Measurements from ENCODE around the gene MAOB.

DNA sequence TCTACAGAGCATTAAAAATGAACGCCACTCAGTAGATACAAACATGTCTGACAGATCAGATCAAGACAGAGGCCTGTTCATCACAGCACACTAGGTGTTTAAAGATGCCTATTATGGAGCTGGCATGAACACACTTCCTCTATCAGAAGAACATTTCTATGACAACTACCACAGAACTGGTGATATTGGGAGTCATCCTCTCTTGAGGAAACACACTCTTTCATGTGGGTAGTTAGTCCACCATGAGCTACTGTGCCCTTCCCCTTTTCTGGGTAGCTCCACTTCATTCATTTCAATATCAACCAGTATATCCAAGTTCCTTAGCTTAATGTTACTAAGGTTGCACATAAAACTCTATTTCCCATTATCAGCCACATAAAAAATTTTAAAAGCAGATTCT lies 46.7 kb downstream of the MAOB start:
- TF ChIP-seq CTCF (IDR thresholded peaks at IDR 0.05) (no peak), POLR2A (IDR thresholded peaks at IDR 0.05) (no peak)

Measured in thyroid gland (tissue), 4 donors.